Measurements from ENCODE around the gene CLMP.

CLMP gene

DNA sequence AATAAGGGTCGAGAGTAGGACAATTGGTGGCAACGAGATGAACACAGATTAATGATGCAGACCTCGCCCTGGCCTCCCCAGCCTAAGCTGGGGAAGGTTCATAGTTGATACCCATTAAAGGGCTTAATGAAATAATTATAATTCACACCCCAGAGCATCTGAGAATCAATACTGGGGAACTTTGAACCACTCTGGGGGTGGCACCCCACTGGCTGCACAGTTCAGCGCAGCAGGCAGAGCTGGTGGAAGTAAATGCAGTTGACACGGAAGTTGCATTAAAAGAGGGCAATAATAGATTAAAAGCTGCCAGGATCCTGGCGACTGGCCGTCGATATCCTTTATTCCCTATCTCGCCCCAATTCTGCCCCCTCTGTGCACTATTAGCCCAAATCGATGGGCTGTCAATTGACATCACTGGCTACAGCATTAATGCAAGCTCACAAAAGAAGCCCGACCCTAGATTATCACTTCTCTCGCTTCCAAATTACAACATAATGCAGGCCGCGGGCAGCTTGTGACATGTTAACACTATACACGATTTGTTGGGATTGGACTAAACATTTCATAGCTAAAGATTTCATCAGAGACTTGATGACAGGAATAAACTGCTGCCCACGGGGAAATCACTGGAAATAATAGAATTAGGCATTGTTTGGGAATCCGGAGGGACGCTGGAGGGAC, 147.6 kb downstream of the CLMP start:
- H3K4me1 ChIP-seq: no peaks in the 10 kb centered on the region
- TF ChIP-seq, protein P1, sequence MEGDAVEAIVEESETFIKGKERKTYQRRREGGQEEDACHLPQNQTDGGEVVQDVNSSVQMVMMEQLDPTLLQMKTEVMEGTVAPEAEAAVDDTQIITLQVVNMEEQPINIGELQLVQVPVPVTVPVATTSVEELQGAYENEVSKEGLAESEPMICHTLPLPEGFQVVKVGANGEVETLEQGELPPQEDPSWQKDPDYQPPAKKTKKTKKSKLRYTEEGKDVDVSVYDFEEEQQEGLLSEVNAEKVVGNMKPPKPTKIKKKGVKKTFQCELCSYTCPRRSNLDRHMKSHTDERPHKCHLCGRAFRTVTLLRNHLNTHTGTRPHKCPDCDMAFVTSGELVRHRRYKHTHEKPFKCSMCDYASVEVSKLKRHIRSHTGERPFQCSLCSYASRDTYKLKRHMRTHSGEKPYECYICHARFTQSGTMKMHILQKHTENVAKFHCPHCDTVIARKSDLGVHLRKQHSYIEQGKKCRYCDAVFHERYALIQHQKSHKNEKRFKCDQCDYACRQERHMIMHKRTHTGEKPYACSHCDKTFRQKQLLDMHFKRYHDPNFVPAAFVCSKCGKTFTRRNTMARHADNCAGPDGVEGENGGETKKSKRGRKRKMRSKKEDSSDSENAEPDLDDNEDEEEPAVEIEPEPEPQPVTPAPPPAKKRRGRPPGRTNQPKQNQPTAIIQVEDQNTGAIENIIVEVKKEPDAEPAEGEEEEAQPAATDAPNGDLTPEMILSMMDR (IDR thresholded peaks at IDR 0.05): no peak
- H3K9me3 ChIP-seq: no peaks in the 10 kb centered on the region
- intact Hi-C loops (cut with DNase I; ENCODE audit: low total_unique reads): no loop called here
- H3K36me3 ChIP-seq: no peaks in the 10 kb centered on the region
- no peak overlapping the region for H3K27ac ChIP-seq
- no peaks in the 10 kb centered on the region for H3K27me3 ChIP-seq
- no peak overlapping the region for H3K4me3 ChIP-seq
- no peak for DNase-seq

DNA sequence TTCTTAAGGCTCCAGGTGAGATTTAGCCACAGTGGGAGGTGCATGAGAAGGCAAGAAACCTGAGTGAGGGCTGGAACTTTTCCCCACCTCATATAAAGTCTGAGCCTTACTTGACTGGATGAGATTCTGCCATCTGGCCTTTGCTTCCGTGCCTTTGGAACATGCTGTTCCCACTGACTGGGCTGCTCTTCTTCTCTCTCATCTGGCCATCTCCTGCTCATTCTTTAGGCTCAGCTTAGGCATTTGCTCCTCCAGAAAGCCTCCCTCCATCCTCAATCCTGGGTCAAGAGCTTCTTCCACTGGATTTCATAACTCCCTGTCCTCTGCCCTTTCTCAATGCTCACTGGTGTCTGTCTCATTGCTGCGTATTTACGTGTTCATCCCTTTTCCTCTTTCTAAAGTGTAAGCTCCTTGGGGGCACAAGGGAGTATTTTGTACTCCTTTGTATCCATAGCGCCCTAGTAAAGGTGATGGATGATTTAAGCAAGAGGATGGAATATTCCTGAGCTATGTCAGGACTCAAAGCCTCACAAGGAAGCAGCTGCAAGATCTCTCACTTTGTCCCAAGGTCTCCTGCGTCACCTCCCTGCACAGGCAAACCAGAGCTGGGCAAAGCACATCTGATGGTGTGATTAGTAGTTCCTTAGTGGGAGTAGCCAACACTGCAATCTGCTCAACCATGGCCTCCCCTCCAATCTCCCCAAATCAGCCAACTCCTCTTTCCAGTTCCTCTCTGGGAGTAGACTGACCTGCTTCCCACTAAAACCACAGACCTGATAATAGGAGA, 148.4 kb downstream of the CLMP start:
- no peak for DNase-seq
- H3K4me1 ChIP-seq: no peaks in the 10 kb centered on the region
- intact Hi-C loops (cut with DNase I; ENCODE audit: low total_unique reads): no loop called here
- no peak overlapping the region for H3K4me3 ChIP-seq
- H3K27me3 ChIP-seq: no peaks in the 10 kb centered on the region
- H3K36me3 ChIP-seq: no peaks in the 10 kb centered on the region
- H3K27ac ChIP-seq: no peak overlapping the region
- no peaks in the 10 kb centered on the region for H3K9me3 ChIP-seq
- TF ChIP-seq, protein P1 (IDR thresholded peaks at IDR 0.05): no peak

DNA sequence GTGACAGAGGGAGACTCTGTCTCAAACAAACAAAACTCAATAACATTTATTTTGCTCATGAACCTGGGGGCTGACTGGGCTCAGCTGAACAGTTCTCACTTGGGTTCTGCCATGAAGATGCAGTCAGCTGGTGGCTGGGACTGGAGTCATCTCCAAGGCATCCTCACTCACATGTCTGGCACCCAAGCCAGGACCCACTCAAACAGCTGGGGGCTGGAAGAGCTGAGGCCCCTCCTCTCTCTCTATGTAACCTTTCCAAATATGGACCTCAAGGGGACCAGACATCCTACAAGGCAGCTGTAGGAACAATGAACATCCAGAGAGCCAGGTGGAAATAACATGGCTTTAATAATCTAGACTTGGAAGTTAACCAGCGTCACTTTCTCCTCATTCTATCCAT, 149.9 kb downstream of the CLMP start:
- Histone ChIP-seq H3K27me3 (no peaks in the 10 kb centered on the region), H3K4me1 (no peaks in the 10 kb centered on the region), H3K27ac (no peak overlapping the region), H3K36me3 (no peaks in the 10 kb centered on the region), H3K9me3 (no peaks in the 10 kb centered on the region), H3K4me3 (no peak overlapping the region)
- intact Hi-C loops (cut with DNase I; ENCODE audit: low total_unique reads): no loop called here
- no peak for DNase-seq
- TF ChIP-seq, protein P1 (IDR thresholded peaks at IDR 0.05): no peak

DNA sequence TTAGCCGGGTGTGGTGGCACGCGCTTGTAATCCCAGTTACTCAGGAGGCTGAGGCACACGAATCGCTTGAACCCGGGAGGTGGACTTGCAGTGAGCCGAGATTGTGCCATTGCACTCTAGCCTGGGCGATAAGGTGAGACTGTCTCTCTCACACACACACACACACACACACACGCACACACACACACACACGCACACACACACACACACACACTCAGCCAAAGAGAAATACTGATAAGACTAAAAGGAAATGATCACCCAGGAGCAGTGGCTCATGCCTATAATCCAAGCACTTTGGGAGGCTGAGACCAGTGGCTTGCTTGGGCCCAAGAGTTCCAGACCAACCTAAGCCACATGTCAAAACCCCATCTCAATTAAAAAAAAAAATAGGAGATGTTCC, 153.9 kb downstream of the CLMP start:
- Histone ChIP-seq H3K27me3 (no peaks in the 10 kb centered on the region), H3K36me3 (no peaks in the 10 kb centered on the region), H3K4me1 (no peaks in the 10 kb centered on the region), H3K9me3 (no peaks in the 10 kb centered on the region), H3K4me3 (no peak overlapping the region), H3K27ac (no peak overlapping the region)
- no peak for DNase-seq
- intact Hi-C loops (cut with DNase I; ENCODE audit: low total_unique reads): no loop called here
- TF ChIP-seq, protein P1 (IDR thresholded peaks at IDR 0.05): no peak

DNA sequence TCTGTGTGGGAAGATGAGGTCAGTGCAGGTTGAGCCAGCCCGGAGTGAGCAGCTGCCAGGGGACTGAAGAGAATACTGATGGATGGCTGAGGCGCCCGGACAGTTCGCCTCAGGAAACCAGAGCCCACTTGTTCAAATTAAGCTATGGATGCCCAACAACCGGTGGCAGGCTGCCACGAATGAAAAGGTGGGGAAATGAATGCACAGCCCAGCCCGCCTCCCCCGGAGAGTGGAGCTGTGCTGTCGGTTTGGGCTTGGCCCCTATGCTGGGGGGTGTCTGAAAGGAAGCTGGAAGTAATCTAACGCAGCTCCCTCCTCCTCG, 155.0 kb downstream of the CLMP start:
- TF ChIP-seq, protein P1 (IDR thresholded peaks at IDR 0.05): no peak
- no peak overlapping the region for H3K27ac ChIP-seq
- no peaks in the 10 kb centered on the region for H3K27me3 ChIP-seq
- H3K4me3 ChIP-seq: no peak overlapping the region
- intact Hi-C loops (cut with DNase I; ENCODE audit: low total_unique reads): no loop called here
- H3K9me3 ChIP-seq: no peaks in the 10 kb centered on the region
- DNase-seq: no peak
- H3K4me1 ChIP-seq: no peaks in the 10 kb centered on the region
- no peaks in the 10 kb centered on the region for H3K36me3 ChIP-seq
